Activated CD8-positive, alpha-beta memory T cell treated with anti-CD3 and anti-CD28 coated beads for 4 hours (primary cell): ENCODE results near the gene HEXIM1.

Experiments
- DNase-seq, 2 donors: peaks; one replicate each; pipeline ENCODE4 v3.0.0-alpha.2; 2020; ENCODE audit warnings: low read depth in 2 of 2

HEXIM1 gene

GRCh38 chr17:45146890-45147580, 1.2 kb upstream of the HEXIM1 start:
- no peak for DNase-seq

GRCh38 chr17:45147581-45148182, 593 bp upstream of the HEXIM1 start:
- DNase-seq = peak in 1 of 2 donors; percentile 61

GRCh38 chr17:45149037-45149668, 878 bp downstream of the HEXIM1 start:
- DNase-seq = peak in 1 of 2 donors; percentile 49

- DNase-seq = no peak
Observed at GRCh38 chr17:45149669-45150664, 1.7 kb downstream of the HEXIM1 start.

GRCh38 chr17:45150911-45151809, 2.9 kb downstream of the HEXIM1 start:
- no peak for DNase-seq

GRCh38 chr17:45155029-45155428, 6.8 kb downstream of the HEXIM1 start:
- DNase-seq = no peak

- DNase-seq = no peak
Observed at GRCh38 chr17:45155483-45155882, 7.2 kb downstream of the HEXIM1 start.

- no peak for DNase-seq
Observed at GRCh38 chr17:45156242-45156641, 8.0 kb downstream of the HEXIM1 start.

GRCh38 chr17:45160447-45161287, 12.4 kb downstream of the HEXIM1 start:
- no peak for DNase-seq

- DNase-seq = peak; percentile 96 to 98
Observed at GRCh38 chr17:45161288-45162024, 13.2 kb downstream of the HEXIM1 start, which contains the start of gene HEXIM2. Gene HEXIM2, plus strand, starts transcription at chr17:45161875. Its CDS starts 919 bp downstream, at chr17:45162794.

- DNase-seq = no peak
Observed at GRCh38 chr17:45162025-45162687, 13.9 kb downstream of the HEXIM1 start.

- no peak for DNase-seq
Observed at GRCh38 chr17:45164734-45165269, 16.5 kb downstream of the HEXIM1 start.

GRCh38 chr17:45168991-45169752, 20.9 kb downstream of the HEXIM1 start:
- DNase-seq = no peak

GRCh38 chr17:45170280-45170930, 22.1 kb downstream of the HEXIM1 start:
- DNase-seq = no peak

- DNase-seq = no peak
Observed at GRCh38 chr17:45170931-45171337, 22.7 kb downstream of the HEXIM1 start.

GRCh38 chr17:45171338-45172231, 23.3 kb downstream of the HEXIM1 start:
- DNase-seq = no peak
